Coronary artery (tissue), 2 donors: ENCODE data around the gene CAPZB.

ENCODE experiments used
- DNase-seq: peaks from one replicate; pipeline ENCODE4 v3.0.0-alpha.2; 2017; ENCODE audit warnings: low spot score
- H3K27ac ChIP-seq, 2 donors: fragments of 200-600 bp; sonication (generic); one replicate each; pipeline ENCODE4 v1.5.1; 2016 to 2019
- H3K4me3 ChIP-seq: fragments of 200-600 bp; sonication (generic); 2 replicates; pipeline ENCODE4 v1.5.1; 2016; ENCODE audit warnings: mild to moderate bottlenecking, moderate library complexity
- CTCF ChIP-seq: fragments of 200-600 bp; sonication (generic); IDR thresholded peaks from one replicate; pipeline ENCODE4 v1.5.1; 2019; ENCODE audit warnings: antibody characterized with exemption

CAPZB gene

DNA sequence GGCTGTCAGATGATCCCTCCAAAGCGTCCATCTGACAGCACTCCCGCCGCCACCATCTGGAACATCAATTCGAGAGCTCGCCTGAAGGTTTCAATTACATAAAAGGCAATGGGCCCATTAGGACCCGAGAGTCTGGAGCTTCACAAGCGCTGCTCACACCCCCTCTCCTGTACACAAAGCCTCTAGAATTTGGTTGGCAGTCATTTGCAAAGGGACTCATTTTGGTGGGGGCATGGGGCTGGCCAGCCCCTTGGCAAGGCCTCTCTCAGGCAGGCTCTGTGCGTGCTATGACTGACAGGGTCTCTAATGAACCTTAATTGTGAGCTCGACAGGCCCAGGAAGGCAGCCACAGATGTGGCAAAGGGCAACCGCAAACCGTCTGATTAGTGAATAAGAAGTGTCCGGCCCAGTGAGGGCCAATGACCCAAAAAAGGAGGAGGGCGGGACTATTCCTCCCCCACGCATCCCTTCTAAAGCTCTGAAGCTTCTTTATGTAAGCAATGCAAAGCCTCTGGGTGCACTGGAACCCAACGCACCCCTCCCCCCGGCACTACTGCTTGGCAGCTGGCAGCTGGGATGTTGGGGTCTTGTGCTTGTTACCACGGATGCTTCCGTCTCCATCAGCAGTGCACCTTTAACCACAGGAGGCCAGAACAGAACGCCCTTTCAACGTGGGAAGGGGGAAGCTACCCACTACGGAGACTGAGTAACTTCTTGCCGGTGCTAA, 79.4 kb downstream of the CAPZB start:
- TF ChIP-seq CTCF = no peak
- H3K27ac ChIP-seq = no peak overlapping the region
- no peak for DNase-seq
- H3K4me3 ChIP-seq = no peak overlapping the region

- no peak for TF ChIP-seq CTCF
- no peak for DNase-seq
- Histone ChIP-seq H3K4me3 (no peak overlapping the region), H3K27ac (no peak overlapping the region)
Measured at GRCh38 chr1:19405195-19405760, 80.1 kb downstream of the CAPZB start.

DNA sequence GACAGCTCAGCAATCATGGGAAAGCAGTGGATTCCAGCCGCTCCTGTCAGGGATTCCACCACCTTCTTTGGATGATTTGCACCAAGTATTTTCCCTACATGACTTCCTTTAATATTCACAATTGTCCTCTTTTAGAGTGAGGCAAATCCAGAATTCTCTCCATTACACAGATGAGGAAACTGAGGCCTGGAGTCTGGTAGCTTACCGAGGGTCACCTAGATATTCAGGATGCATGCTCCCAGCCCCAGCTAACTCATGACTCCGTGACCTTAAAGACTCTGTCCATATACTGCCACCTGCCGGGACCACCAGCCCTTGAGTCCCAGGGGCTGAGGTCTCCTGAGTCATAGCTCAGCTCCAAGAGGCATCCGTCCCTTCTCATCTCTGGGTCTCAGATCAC, 80.6 kb downstream of the CAPZB start:
- Histone ChIP-seq H3K27ac (no peak overlapping the region), H3K4me3 (no peak overlapping the region)
- TF ChIP-seq CTCF = no peak
- no peak for DNase-seq

GRCh38 chr1:19403256-19403655, 82.1 kb downstream of the CAPZB start:
- TF ChIP-seq CTCF = no peak
- DNase-seq = no peak
- no peak overlapping the region for H3K27ac ChIP-seq
- no peak overlapping the region for H3K4me3 ChIP-seq

DNA sequence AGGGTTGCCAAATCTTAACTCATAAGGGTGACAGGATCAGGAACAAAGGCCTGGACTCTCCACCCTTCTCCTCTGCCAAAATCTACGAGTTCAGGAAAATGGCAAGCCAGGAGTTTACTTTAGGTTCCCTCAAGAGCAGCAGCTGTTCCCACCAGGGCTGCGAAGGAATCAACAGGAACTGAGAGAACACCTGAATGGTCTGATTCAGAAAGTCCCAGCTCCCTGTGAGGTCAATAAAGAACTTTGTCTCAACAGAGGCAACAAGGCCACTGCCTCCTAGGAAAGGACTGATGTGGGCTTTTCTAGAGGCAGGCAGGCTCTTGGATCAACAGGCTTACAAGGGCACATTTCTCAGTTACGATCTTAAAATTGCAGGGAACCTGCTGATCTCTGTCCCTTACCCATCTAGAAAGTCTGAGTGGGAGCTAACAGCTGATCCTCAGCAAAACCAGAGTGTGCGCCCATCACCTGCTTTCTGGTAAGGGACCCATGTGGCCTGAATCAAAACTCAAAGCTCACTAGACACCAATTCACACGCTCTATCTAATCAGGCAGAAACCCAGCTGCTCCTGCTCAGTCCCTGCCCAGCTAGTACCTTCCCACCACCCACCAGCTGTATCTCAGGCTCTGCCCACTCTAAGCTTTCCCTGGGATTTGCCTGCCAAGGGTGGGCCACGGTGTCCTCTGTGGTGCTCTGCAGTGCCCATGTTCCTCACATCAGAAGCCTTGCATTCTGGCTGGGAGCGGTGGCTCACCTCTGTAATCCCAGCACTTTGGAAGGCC, 83.1 kb downstream of the CAPZB start:
- no peak for DNase-seq
- H3K4me3 ChIP-seq = no peak overlapping the region
- H3K27ac ChIP-seq = peak overlapping the region; percentile 45 to 55
- no peak for TF ChIP-seq CTCF

DNA sequence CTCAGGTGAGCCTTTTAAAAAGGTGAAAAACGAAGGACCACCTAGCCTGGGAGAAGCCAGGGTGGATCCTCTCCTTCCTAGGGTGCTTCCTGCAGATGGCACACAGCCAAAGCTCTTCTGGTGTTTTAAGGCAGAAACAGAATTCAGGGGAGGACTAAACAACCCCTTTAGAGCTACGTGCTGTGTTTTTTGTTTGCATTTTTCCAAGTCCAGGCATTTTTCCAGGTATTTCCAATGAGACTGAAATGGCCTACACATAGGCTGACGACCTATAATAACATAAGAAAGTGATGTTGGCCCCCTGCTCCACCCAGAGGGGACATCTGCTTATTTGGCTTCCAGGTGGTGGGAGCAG, 83.8 kb downstream of the CAPZB start:
- TF ChIP-seq CTCF = no peak
- no peak for DNase-seq
- peak overlapping the region; percentile 45 to 55 for H3K27ac ChIP-seq
- H3K4me3 ChIP-seq = no peak overlapping the region
